NAMALWA (cell line): Measurements from ENCODE around the gene DUSP14.
"Not testable (repeated sequence)": the region's sequence is repeated elsewhere in the genome, so short reads cannot be mapped to it uniquely, and the experiment has no call there.

Source experiments
- DNase-seq: peaks from one replicate; pipeline ENCODE4 v3.0.0-alpha.2; 2015; ENCODE audit warnings: low spot score

The DUSP14 gene

DNA sequence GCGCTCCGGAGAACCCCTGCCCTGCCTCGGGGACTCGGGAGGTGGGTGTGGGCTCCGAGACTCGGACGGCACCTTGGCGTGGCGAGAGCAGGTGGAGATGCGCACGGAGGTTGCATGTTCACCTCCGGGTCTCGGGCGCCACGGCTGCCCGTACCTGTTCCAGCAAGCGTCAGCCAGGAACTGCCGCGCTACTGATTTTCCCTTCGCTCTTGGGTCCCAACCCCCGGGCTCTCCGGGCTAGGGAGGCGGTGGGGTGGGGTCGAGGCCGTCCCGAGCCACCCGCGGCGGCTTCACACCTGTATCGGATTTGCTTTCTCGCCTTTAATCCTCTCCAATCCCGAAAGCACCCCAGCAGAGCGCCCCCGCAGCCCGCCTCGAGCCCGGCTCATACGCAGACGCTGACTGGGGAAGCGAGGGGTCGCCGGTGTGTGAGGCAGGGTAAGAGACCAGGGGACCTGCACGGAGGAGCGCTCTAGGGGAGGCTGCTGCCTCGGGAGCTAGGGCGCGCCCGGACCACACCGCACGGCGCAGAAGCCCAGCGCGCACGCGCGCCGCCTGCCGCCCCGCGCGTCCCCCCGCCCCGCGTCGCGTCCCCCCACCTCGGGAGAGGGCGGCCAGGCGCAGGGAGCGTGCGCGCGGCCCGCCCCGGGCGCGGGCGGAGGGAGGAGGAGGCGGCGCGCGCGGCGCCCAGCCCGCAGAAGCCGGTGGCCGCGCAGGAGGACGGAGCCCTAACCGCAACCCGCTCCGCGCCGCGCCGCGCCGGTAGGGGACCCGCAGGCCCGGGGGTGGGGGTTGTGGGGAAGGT is at the start of gene DUSP14:
Gene DUSP14 (plus strand): TSS at position 695 of the 805 bp plus-strand sequence. CDS start 22,382 bp downstream, outside the sequence.
- peak; percentile 88 for DNase-seq

DNA sequence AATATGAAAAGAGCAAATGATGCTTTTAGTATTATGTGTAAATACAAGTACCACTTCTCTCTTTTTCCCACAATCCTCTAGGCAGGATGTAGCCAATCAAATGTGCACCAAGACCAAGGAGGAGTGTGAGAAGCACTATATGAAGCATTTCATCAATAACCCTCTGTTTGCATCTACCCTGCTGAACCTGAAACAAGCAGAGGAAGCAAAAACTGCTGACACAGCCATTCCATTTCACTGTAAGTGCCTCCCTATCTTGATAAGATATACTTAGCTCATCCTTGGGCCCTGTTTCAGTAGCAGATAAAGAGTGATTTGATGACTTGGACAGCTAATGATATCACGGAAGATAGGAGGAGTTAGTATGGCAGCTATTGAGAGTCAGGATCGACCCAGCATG is 49.3 kb upstream of the DUSP14 start:
- DNase-seq: no peak

DNA sequence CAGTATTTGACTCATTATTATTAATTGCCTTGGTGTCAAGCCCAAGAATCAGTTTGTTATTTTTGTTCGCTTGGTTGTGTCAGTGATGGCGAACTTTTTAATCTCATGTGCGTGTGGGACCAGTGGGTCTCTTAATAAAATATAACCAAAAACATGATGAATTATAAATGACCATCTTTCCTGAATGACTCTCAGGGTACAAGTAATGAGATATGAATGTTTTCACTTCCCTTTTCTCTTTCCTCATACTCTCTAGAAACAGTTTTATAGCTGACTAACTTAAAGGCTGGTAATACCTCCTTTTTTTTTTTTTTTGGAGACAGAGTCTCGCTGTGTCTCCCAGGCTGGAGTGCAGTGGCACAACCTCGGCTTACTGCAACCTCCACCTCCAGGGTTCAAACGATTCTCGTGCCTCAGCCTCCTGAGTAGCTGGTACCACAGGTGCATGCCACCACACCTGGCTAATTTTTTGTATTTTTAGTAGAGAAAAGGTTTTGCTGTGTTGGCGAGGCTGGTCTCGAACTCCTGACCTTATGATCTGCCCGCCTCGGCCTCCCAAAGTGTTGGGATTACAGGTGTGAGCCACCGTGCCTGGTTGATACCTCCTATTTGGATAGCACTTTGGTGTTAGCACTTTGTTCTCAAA is 48.2 kb upstream of the DUSP14 start:
- DNase-seq: peak; percentile 20

- no peak for DNase-seq
Observed at GRCh38 chr17:37446027-37446426, 43.7 kb upstream of the DUSP14 start.

- DNase-seq: no peak
Observed at GRCh38 chr17:37447641-37448040, 42.0 kb upstream of the DUSP14 start.

DNA sequence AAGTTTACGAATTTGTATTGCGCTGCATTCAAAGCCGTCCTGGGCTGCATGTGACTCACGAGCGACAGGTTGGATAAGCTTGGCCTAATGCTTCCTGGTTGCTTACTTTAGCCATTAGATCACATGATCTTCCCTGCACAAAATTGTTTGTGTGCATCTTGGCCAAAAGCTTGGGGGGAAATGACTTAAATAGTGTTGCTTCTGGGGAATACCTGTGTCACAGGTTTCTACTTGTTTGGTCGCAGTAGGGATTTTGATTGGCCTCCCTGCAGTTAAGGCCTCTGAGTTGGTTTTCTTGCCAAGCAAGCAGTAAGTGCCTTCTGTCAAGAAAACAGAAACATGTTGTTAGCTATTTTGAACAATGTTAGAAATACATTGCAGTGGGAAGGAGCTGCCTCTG is 39.6 kb upstream of the DUSP14 start:
- no peak for DNase-seq

GRCh38 chr17:37457801-37458200 is 31.9 kb upstream of the DUSP14 start:
- not testable (repeated sequence) for DNase-seq

- DNase-seq: no peak
Observed at GRCh38 chr17:37458805-37459204, 30.9 kb upstream of the DUSP14 start.

DNA sequence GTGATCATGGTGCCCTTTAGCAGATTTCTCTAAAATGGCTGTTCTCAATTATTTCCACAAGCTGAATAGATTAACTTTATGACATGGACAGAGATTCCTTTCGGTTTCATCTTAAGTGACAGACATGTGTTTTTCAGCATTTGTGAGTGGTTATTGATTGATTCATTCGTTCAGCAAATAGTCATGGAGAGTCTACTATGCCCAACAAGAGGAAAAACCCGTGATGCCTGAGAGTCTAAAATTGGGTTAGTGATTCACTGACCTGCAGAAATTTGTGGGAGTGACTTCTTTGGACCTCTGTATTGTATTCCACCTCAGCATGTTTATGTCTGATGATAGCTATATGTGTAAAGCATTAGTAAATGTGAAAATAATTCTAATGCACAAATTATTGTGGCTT is 28.0 kb upstream of the DUSP14 start:
- DNase-seq: no peak

DNA sequence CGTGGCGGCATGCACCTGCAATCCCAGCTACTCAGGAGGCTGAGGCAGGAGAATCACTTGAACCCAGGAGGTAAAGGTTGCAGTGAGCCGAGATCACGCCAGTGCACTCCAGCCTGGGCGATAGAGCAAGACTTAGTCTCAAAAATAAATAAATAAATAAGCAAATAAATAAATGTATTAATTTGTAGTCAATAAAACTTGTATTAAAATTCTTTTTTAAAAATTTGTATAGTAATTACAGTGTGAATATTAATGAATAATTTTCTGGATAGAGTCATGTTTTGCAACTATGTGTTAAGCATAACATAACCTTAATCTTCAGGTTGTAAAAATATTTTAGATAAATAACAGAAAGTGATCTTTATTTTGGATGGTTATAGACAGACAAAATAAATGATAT is 27.2 kb upstream of the DUSP14 start:
- no peak for DNase-seq

- DNase-seq: no peak
Observed at GRCh38 chr17:37463039-37463438, 26.7 kb upstream of the DUSP14 start.

DNA sequence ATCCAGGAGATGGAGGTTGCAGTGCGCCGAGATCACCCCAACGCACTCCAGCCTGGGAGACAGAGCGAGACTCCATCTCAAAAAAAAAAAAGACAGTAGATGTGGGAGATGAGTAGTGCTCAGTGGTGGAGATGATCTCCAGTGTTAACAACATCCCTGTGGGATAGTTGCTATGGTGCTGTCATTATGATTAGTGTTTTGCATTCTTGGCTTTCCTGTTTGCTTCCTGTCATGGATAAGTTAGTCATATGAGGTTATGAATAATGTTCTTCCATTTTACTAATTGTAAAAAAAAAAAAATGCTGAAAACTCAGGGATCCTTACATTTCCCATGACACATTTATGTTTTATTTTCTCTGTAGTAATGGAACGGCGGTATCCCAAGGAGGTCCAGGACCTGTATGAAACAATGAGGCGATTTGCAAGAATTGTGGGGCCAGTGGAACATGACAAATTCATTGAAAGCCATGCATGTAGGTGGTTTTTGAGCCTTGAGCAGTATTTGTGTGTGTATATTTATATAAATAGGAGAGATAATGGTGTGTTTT is 24.5 kb upstream of the DUSP14 start:
- no peak for DNase-seq

- no peak for DNase-seq
Observed at GRCh38 chr17:37466471-37466870, 23.2 kb upstream of the DUSP14 start.

GRCh38 chr17:37470181-37470580 is 19.5 kb upstream of the DUSP14 start:
- no peak for DNase-seq

- no peak for DNase-seq
Observed at GRCh38 chr17:37475731-37476420, 13.8 kb upstream of the DUSP14 start.

DNA sequence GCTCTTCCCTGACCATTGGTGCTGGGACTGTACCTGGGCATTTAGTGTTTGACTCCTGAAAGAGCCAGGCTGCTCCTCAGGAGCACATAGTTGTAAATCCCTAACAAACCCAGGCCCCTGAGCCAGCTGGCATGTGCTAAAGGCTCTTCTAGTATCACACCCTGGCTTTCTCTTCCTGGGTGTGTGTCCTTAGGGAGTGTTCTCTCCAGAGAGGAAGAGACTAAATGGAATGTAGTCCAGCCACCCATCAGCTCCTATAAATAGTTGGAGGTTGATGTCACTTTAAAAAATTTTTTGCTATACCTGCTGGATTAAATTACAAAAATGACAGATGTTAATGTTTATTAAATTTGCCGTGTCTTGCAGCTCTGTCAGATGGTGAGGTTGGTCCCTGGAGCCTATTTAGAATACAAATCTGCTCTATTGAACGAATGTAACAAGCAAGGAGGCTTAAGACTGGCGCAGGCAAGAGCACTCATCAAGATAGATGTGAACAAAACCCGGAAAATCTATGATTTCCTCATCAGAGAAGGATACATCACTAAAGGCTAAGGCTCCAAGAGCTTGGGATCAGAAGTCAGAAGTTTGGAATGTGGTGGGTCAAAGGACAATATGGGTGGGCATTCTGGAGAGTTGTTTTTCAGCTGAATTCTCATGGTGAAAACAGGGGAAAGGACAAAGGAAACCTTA is 13.1 kb upstream of the DUSP14 start:
- no peak for DNase-seq

DNA sequence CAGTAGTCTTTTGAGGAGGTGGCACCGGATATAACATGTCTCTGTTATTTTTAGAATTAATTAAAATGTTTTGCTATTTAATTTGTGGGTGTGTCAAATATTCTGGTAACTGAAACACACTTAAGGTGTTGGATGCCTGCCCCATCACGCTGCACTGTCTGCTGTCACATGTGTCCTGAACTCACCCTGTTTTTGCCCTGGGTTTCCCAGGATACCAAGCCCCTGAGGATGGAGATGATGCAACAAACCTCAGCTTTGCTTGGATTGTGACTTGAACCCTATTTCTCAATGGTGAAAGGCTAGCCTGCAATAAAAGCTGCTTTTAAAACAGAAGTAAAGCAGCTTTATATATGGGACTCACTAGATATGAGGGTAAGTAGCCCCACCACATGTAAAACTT is 11.5 kb upstream of the DUSP14 start:
- DNase-seq: no peak

- DNase-seq: no peak
Observed at GRCh38 chr17:37479025-37479424, 10.7 kb upstream of the DUSP14 start.

DNA sequence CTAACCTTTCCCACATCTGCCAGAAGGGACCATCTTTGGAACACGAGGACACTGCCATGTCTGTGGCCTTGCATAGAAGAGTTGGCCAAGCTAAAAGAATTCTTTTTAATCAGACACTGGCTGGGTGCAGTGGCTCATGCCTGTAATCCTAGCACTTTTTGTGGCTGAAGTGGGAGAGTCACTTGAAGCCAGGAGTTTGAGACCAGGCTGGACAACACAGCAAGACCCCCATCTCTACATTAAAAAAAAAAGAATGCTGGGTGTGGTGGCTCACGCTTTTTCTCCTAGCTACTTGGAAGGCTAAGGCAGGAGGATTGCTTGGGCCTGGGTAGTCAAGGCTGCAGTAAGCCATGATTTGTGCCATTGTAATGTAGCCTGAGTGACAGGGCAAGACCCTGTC is 9.3 kb upstream of the DUSP14 start:
- DNase-seq: no peak

GRCh38 chr17:37481001-37481665 is 8.6 kb upstream of the DUSP14 start:
- DNase-seq: no peak

DNA sequence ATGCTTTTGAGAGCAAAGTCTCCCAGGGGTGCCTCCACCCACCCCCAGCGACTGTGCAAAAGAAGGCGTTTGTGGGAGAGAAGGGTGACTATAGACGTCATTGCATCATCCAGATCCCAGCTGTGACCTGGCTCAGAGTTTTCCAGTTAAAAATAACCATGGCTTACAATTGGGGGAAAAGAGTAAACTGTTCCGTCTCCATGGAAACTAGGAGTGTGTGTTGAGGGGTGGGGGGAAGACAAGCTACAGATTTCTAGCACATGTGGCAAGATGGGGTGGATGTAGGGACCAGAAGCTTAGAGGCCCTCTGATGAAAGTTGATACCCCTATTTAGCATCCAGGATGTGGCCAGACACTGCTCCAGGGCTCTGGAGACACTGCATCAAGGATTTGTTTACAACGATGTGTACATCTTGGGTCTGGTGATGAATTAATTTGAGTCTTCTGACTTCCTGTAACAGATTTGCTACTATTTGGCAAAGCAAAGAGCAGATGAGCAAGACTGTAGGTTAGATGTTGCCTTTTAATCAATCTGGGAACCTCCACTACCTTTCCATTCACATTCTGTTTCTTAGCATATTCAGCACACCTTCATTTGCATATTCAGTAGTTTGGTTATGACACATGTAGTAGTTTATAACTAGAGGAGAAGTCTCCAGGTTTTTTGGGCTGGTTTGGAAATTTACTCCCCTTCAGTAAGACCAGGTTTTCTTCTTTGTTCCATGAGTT is 6.2 kb upstream of the DUSP14 start:
- peak; percentile 24 for DNase-seq
